Activated T-helper 9 cell treated with anti-CD3 and anti-CD28 coated beads, Interleukin-2, amount 50 U/mL, for 16 hours (primary cell): ENCODE measurements around the gene THAP3.

ENCODE experiments used
- DNase-seq: peaks from one replicate; pipeline ENCODE4 v3.0.0-alpha.2; 2020; ENCODE audit warnings: low read depth

The THAP3 gene

DNA sequence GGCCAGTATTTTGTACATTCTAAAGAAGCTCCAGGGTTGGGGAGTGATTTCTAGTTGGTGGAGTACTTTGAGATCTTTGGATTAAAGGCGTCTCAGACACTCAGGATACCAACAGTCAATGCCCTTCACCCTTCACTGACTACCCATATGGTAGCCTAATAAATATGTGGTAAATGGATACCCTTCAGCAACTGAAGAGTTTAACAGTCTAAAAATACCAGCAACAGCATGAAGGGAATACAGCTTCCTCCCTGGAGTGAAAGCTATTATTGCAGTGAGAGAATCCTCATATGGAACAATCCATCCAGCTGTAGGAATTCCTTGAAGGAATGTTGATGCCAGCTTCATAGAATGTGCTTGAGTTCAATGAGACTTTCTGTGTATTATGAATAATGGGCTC lies 50.1 kb downstream of the THAP3 start:
- no peak for DNase-seq

DNA sequence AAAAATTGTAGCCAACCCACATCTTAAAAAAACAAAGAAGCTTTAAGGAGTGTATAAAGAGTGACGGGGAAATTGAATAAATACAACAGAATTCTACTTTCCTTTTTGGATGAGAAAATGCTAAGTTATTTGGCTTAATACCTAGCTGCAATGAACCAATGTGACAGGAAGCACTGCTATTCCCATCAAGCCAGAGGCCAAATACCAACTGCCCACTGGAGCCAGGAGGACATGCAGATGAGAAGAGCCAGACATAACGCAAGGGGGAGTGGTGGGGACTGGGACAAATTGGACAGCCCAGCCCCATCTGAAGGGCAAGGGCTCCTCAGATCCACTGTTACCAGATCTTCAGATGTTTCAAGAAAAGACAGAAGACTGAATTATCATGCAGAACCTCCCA lies 51.3 kb downstream of the THAP3 start:
- no peak for DNase-seq
